GM23338 (cell line): ENCODE measurements around the gene PRR29. TPM values are rescaled to one million over a fixed set of nuclear protein-coding genes. Genes with fewer than 3 reads are reported as not detected.

Experiments used
- ATAC-seq: fragments of 200-7000 bp; cut with Tn5 transposase; 3 replicates; pipeline ENCODE4 v1.9.1; 2020
- DNase-seq: peaks from one replicate; pipeline ENCODE4 v3.0.0-alpha.2; 2015; ENCODE audit warnings: low spot score
- H2AFZ ChIP-seq: fragments of 200-600 bp; sonication (generic); 2 replicates; pipeline ENCODE4 v1.8.0; 2016; ENCODE audit warnings: antibody characterized with exemption, mild to moderate bottlenecking, moderate library complexity
- H3F3A ChIP-seq: fragments of 200-600 bp; sonication (generic); replicated peaks from 2 replicates; pipeline ENCODE4 v1.8.0; 2017; ENCODE audit warnings: antibody characterized with exemption, mixed run types, low read depth
- H3K27ac ChIP-seq: fragments of 200-600 bp; sonication (generic); 2 replicates; pipeline ENCODE4 v1.6.1; 2016; ENCODE audit warnings: low read depth
- H3K27me3 ChIP-seq: fragments of 200-600 bp; sonication (generic); 2 replicates; pipeline ENCODE4 v1.8.0; 2016; ENCODE audit warnings: mild to moderate bottlenecking, mixed run types, moderate library complexity; ENCODE audit not compliant: insufficient read depth
- H3K36me3 ChIP-seq: fragments of 200-600 bp; sonication (generic); 2 replicates; pipeline ENCODE4 v1.8.0; 2016; ENCODE audit warnings: mild to moderate bottlenecking; ENCODE audit not compliant: insufficient read depth
- H3K4me1 ChIP-seq: fragments of 200-600 bp; sonication (generic); 2 replicates; pipeline ENCODE4 v1.8.0; 2016; ENCODE audit warnings: mild to moderate bottlenecking, moderate library complexity; ENCODE audit not compliant: insufficient read depth
- H3K4me2 ChIP-seq: fragments of 200-600 bp; sonication (generic); 2 replicates; pipeline ENCODE4 v1.7.1; 2017; ENCODE audit warnings: mixed run types
- H3K4me3 ChIP-seq: fragments of 200-600 bp; sonication (generic); 2 replicates; pipeline ENCODE4 v1.6.1; 2016; ENCODE audit warnings: mixed run types
- H3K79me2 ChIP-seq: fragments of 200-600 bp; sonication (generic); replicated peaks from 2 replicates; pipeline ENCODE4 v1.8.0; 2017; ENCODE audit warnings: mild to moderate bottlenecking; ENCODE audit not compliant: insufficient read depth
- H3K9me2 ChIP-seq: fragments of 200-600 bp; sonication (generic); 2 replicates; pipeline ENCODE4 v1.8.0; 2017; ENCODE audit not compliant: insufficient read depth
- H4K20me1 ChIP-seq: fragments of 200-600 bp; sonication (generic); replicated peaks from 2 replicates; pipeline ENCODE4 v1.8.0; 2017; ENCODE audit warnings: mild to moderate bottlenecking; ENCODE audit not compliant: insufficient read depth
- H3K27ac Mint-ChIP-seq: 2 replicates; pipeline ENCODE4 v1.8.0; 2020; ENCODE audit warnings: inconsistent platforms, mild to moderate bottlenecking, moderate library complexity, mixed read lengths
- H3K27me3 Mint-ChIP-seq: 3 replicates; pipeline ENCODE4 v1.8.0; 2022; ENCODE audit warnings: low read depth, mild to moderate bottlenecking, moderate library complexity, mixed read lengths, inconsistent platforms; ENCODE audit not compliant: insufficient read depth, poor library complexity
- H3K36me3 Mint-ChIP-seq: 3 replicates; pipeline ENCODE4 v1.8.0; 2021; ENCODE audit warnings: low read depth, mild to moderate bottlenecking, inconsistent platforms, moderate library complexity, mixed read lengths
- H3K4me1 Mint-ChIP-seq: 3 replicates; pipeline ENCODE4 v1.8.0; 2020; ENCODE audit warnings: mild to moderate bottlenecking, inconsistent platforms, mixed read lengths
- H3K4me3 Mint-ChIP-seq: 3 replicates; pipeline ENCODE4 v1.8.0; 2021; ENCODE audit warnings: moderate library complexity, mild to moderate bottlenecking, inconsistent platforms, mixed read lengths
- H3K9me3 Mint-ChIP-seq: 3 replicates; pipeline ENCODE4 v1.8.0; 2020; ENCODE audit warnings: moderate library complexity, mild to moderate bottlenecking, inconsistent platforms, mixed read lengths
- EZH2 ChIP-seq: fragments of 200-600 bp; sonication (generic); IDR thresholded peaks from one replicate; pipeline ENCODE4 v1.8.0; 2017; ENCODE audit warnings: antibody characterized with exemption, mild to moderate bottlenecking, low read depth; ENCODE audit not compliant: unreplicated experiment
- EZH2phosphoT487 ChIP-seq: fragments of 200-600 bp; sonication (generic); IDR thresholded peaks from one replicate; pipeline ENCODE4 v1.8.1; 2018; ENCODE audit warnings: antibody characterized with exemption; ENCODE audit not compliant: unreplicated experiment
- JUNB ChIP-seq: IDR thresholded peaks from one replicate; pipeline ENCODE4 v1.6.1; 2016; ENCODE audit warnings: antibody characterized with exemption; ENCODE audit not compliant: unreplicated experiment
- POLR2AphosphoS5 ChIP-seq: IDR thresholded peaks from 2 replicates; pipeline ENCODE4 v1.6.1; 2016; ENCODE audit warnings: antibody characterized with exemption, low read depth
- REST ChIP-seq: IDR thresholded peaks from one replicate; pipeline ENCODE4 v1.6.1; 2018; ENCODE audit warnings: antibody characterized with exemption; ENCODE audit not compliant: unreplicated experiment
- STAT1 ChIP-seq: IDR thresholded peaks from one replicate; pipeline ENCODE4 v1.6.1; 2016; ENCODE audit warnings: antibody characterized with exemption; ENCODE audit not compliant: unreplicated experiment
- ZNF114 ChIP-seq: fragments of 250-450 bp; sonication (Bioruptor Pico); IDR thresholded peaks from 2 replicates; pipeline ENCODE4 v1.5.0; 2020; ENCODE audit warnings: mild to moderate bottlenecking, moderate library complexity
- polyA plus RNA-seq: library from polyadenylated mRNA; unstranded; fragments of >200 nt; fragmentation: Nextera tagmentation; extraction: Ambion mirVana; gene quantifications from 2 replicates; pipeline ENCODE4 v1.2.1, GENCODE V29; 2016
- total RNA-seq: library from RNA; depleted of rRNA; stranded (reverse); fragments of >200 nt; shearing (Covaris generic); gene quantifications from 2 replicates; pipeline ENCODE4 v1.2.3, GENCODE V29; 2014
- TF ChIP-seq, protein P1 (sequence below): fragments of 250-450 bp; sonication (Bioruptor Pico); IDR thresholded peaks from 2 replicates; pipeline ENCODE4 v1.5.0; 2020; ENCODE audit warnings: mild to moderate bottlenecking, moderate library complexity
- TF ChIP-seq, protein P2 (sequence below), 2 experiments: fragments of 200-600 bp in 1 of 2; sonication (generic) in 1 of 2; conservative IDR thresholded peaks; 2 replicates each; pipeline versions ENCODE4 v1.5.1 to v1.6.1; 2016 to 2017; ENCODE audit warnings: antibody characterized with exemption in 2 of 2, low read depth in 2 of 2, mild to moderate bottlenecking in 2 of 2, moderate library complexity in 1 of 2

PRR29 gene
- total and polyA plus RNA-seq, 2 experiments from 2014 or later = 0.24 to 1.3 TPM

GRCh38 chr17:64004903-64005733 is 7.0 kb downstream of the PRR29 start (continued):
- TF ChIP-seq, protein P1, sequence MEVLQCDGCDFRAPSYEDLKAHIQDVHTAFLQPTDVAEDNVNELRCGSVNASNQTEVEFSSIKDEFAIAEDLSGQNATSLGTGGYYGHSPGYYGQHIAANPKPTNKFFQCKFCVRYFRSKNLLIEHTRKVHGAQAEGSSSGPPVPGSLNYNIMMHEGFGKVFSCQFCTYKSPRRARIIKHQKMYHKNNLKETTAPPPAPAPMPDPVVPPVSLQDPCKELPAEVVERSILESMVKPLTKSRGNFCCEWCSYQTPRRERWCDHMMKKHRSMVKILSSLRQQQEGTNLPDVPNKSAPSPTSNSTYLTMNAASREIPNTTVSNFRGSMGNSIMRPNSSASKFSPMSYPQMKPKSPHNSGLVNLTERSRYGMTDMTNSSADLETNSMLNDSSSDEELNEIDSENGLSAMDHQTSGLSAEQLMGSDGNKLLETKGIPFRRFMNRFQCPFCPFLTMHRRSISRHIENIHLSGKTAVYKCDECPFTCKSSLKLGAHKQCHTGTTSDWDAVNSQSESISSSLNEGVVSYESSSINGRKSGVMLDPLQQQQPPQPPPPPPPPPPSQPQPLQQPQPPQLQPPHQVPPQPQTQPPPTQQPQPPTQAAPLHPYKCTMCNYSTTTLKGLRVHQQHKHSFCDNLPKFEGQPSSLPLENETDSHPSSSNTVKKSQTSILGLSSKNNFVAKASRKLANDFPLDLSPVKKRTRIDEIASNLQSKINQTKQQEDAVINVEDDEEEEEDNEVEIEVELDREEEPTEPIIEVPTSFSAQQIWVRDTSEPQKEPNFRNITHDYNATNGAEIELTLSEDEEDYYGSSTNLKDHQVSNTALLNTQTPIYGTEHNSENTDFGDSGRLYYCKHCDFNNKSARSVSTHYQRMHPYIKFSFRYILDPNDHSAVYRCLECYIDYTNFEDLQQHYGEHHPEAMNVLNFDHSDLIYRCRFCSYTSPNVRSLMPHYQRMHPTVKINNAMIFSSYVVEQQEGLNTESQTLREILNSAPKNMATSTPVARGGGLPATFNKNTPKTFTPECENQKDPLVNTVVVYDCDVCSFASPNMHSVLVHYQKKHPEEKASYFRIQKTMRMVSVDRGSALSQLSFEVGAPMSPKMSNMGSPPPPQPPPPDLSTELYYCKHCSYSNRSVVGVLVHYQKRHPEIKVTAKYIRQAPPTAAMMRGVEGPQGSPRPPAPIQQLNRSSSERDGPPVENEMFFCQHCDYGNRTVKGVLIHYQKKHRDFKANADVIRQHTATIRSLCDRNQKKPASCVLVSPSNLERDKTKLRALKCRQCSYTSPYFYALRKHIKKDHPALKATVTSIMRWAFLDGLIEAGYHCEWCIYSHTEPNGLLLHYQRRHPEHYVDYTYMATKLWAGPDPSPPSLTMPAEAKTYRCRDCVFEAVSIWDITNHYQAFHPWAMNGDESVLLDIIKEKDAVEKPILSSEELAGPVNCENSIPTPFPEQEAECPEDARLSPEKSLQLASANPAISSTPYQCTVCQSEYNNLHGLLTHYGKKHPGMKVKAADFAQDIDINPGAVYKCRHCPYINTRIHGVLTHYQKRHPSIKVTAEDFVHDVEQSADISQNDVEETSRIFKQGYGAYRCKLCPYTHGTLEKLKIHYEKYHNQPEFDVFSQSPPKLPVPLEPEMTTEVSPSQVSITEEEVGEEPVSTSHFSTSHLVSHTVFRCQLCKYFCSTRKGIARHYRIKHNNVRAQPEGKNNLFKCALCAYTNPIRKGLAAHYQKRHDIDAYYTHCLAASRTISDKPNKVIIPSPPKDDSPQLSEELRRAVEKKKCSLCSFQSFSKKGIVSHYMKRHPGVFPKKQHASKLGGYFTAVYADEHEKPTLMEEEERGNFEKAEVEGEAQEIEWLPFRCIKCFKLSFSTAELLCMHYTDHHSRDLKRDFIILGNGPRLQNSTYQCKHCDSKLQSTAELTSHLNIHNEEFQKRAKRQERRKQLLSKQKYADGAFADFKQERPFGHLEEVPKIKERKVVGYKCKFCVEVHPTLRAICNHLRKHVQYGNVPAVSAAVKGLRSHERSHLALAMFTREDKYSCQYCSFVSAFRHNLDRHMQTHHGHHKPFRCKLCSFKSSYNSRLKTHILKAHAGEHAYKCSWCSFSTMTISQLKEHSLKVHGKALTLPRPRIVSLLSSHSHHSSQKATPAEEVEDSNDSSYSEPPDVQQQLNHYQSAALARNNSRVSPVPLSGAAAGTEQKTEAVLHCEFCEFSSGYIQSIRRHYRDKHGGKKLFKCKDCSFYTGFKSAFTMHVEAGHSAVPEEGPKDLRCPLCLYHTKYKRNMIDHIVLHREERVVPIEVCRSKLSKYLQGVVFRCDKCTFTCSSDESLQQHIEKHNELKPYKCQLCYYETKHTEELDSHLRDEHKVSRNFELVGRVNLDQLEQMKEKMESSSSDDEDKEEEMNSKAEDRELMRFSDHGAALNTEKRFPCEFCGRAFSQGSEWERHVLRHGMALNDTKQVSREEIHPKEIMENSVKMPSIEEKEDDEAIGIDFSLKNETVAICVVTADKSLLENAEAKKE (CRISPR knock-in tag) = no peak
- TF ChIP-seq EZH2 (no peak), JUNB (no peak)

DNA sequence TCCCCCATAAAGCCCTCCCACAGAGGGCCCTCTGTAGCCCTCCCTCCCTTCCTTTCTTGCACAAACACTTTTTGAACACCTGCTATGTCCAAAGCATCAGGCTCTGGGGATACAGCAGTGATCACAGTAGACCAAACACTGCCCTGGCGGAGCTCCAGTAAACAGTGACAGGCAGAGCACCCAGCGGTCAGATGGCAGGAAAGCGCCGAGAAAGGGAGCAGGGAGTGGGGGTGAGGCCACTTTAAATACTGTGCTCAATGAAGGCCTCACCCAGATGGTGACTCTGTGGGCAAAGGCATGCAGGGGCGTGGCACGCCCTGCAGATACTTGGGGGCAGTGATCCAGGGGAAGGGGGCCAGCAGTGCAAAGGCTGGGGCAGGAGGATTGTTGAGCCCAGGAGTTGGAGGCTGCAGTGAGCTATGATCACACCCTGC is 7.6 kb downstream of the PRR29 start:
- H3K27ac Mint-ChIP-seq = no peak overlapping the region
- Histone ChIP-seq H3K79me2 (no peaks in the 10 kb centered on the region), H3F3A (no peaks in the 10 kb centered on the region), H2AFZ (no peak overlapping the region), H3K4me1 (no peaks in the 10 kb centered on the region), H3K27me3 (no peaks in the 10 kb centered on the region), H3K36me3 (no peaks in the 10 kb centered on the region), H3K4me3 (no peak overlapping the region), H3K9me2 (no peaks in the 10 kb centered on the region), H4K20me1 (no peaks in the 10 kb centered on the region), H3K27ac (no peak overlapping the region), H3K4me2 (no peak overlapping the region)
- H3K27me3 Mint-ChIP-seq = peaks cover 8% of the 10 kb centered on the region
- no peaks in the 10 kb centered on the region for H3K9me3 Mint-ChIP-seq
- peaks cover 16% of the 10 kb centered on the region for H3K4me1 Mint-ChIP-seq
- no peak overlapping the region for H3K4me3 Mint-ChIP-seq
- no peak for DNase-seq
- H3K36me3 Mint-ChIP-seq = no peaks in the 10 kb centered on the region
- peak; percentile 28; the same call in 2 of the 3 replicates for ATAC-seq
- TF ChIP-seq, protein P2, sequence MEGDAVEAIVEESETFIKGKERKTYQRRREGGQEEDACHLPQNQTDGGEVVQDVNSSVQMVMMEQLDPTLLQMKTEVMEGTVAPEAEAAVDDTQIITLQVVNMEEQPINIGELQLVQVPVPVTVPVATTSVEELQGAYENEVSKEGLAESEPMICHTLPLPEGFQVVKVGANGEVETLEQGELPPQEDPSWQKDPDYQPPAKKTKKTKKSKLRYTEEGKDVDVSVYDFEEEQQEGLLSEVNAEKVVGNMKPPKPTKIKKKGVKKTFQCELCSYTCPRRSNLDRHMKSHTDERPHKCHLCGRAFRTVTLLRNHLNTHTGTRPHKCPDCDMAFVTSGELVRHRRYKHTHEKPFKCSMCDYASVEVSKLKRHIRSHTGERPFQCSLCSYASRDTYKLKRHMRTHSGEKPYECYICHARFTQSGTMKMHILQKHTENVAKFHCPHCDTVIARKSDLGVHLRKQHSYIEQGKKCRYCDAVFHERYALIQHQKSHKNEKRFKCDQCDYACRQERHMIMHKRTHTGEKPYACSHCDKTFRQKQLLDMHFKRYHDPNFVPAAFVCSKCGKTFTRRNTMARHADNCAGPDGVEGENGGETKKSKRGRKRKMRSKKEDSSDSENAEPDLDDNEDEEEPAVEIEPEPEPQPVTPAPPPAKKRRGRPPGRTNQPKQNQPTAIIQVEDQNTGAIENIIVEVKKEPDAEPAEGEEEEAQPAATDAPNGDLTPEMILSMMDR (conservative IDR thresholded peaks at IDR 0.05; ENCODE audit: low read depth in 2 of 2) = no peak
- TF ChIP-seq STAT1 (no peak), ZNF114 (CRISPR knock-in tag) (no peak), REST (no peak), POLR2AphosphoS5 (no peak), EZH2phosphoT487 (no peak)
